Heart left ventricle (tissue), 16 donors: ENCODE results near the gene ALPL. TPM values are rescaled to one million over a fixed set of nuclear protein-coding genes. Genes with fewer than 3 reads are reported as not detected.

Experiments
- ATAC-seq, 4 donors: fragments of 200-7000 bp; cut with Tn5 transposase; one replicate each; pipeline ENCODE4 v1.9.1; 2020 to 2022; ENCODE audit warnings: moderate library complexity in 4 of 4, mild to moderate bottlenecking in 3 of 4, moderate number of reproducible peaks in 1 of 4
- DNase-seq, 5 donors: peaks; one replicate each; pipeline ENCODE4 v3.0.0-alpha.2; 2020
- H3K27ac ChIP-seq, 12 donors: fragments of 200-600 bp; sonication (generic) in 4 of 12; one replicate each; pipeline versions ENCODE4 v1.5.0 to v1.8.0; 2016 to 2022; ENCODE audit warnings: mild to moderate bottlenecking in 2 of 12
- H3K27me3 ChIP-seq, 9 donors: fragments of 200-600 bp; sonication (generic) in 2 of 9; one replicate each; pipeline versions ENCODE4 v1.5.1 to v1.8.0; 2016 to 2022; ENCODE audit warnings: mild to moderate bottlenecking in 3 of 9
- H3K36me3 ChIP-seq, 9 donors: fragments of 200-600 bp; sonication (generic) in 2 of 9; one replicate each; pipeline versions ENCODE4 v1.5.0 to v1.8.0; 2018 to 2022; ENCODE audit warnings: mild to moderate bottlenecking in 2 of 9
- H3K4me1 ChIP-seq, 12 donors: fragments of 200-600 bp; sonication (generic) in 4 of 12; one replicate each; pipeline versions ENCODE4 v1.5.0 to v1.8.0; 2016 to 2022; ENCODE audit warnings: mild to moderate bottlenecking in 3 of 12
- H3K4me3 ChIP-seq, 12 donors: fragments of 200-600 bp; sonication (generic) in 4 of 12; one replicate each; pipeline versions ENCODE4 v1.5.0 to v1.8.0; 2017 to 2022; ENCODE audit warnings: mild to moderate bottlenecking in 9 of 12, moderate library complexity in 4 of 12
- H3K9me3 ChIP-seq, 12 donors: fragments of 200-600 bp; sonication (generic) in 4 of 12; one replicate each; pipeline versions ENCODE4 v1.5.0 to v1.8.0; 2016 to 2022; ENCODE audit warnings: mild to moderate bottlenecking in 1 of 12
- POLR2A ChIP-seq, 2 donors: fragments of 450-650 bp; IDR thresholded peaks; one replicate each; pipeline ENCODE4 v1.6.1; 2017; ENCODE audit warnings: antibody characterized with exemption in 2 of 2, mild to moderate bottlenecking in 2 of 2, moderate library complexity in 2 of 2
- WGBS, 4 donors: extraction: QIAGEN DNeasy Blood & Tissue Kit in 2 of 4; methylation state at CpG; one replicate each; pipeline versions ENCODE4 v1.1.5 to v1.1.7; 2013 to 2018; 5-methylcytosine and 5-hydroxymethylcytosine counted together
- intact Hi-C, 10 donors: fragments of 100-400 bp; cut with DNase I; formaldehyde crosslinking; loops; one replicate each; pipeline versions ENCODE4 v1.11.1 to v1.14.2; 2022
- polyA plus RNA-seq, 2 donors: library from polyadenylated mRNA; stranded (reverse); fragments of 200-250 nt; gene quantifications; one replicate each; pipeline ENCODE4 v1.2.3, GENCODE V29; 2013
- total RNA-seq, 9 donors: library from RNA; depleted of rRNA in 2 of 9; stranded (reverse); fragments of >200 nt in 2 of 9; fragmentation: NEBNext Ultra II Directional in 3 of 9; extraction: Animal tissue kit (Norgen Biotek cat#: 25700) in 3 of 9; gene quantifications; one replicate each; pipeline versions ENCODE4 v1.1.0 to v1.2.4, GENCODE V29; 2016 to 2023
- TF ChIP-seq, protein P1 (sequence below), 12 donors: fragments of 200-600 bp; sonication (generic) in 4 of 12; IDR thresholded peaks; one replicate each; pipeline versions ENCODE4 v1.5.0 to v1.8.0; 2018 to 2022; ENCODE audit warnings: antibody characterized with exemption in 12 of 12, mild to moderate bottlenecking in 5 of 12
- donor health status: ischemic (EF 13 %, LVEDD 7.1; RV severe dilation, severe dysfunction).
- donor health status: healthy with polysubstance abuse.
- donor health status: DM: no; HTN: yes; CAD: no.
- donor health status: DM: no; HTN: no; CAD: no.
- donor health status: ischemic (EF 25% LVEDD 6.9; RV normal size, moderate dysfunction).
- donor health status: ischemic (EF 25% LVEDD 5.7; RV mildly dilated, moderate dysfunction).
- donor health status: healthy.
- donor health status: DM: yes; HTN: yes; CAD: no.
- donor health status: ischemic (EF 35%, LVEDD 5.7; RV mildly dilated, moderate dysfunction).
- donor health status: nonischemic (EF 11% LVEDD 7.7; RV severe dilation, severe dysfunction).
- donor health status: DM: yes; HTN: yes; CAD: no.
- donor health status: PGD.
- donor health status: ischemic (EF 29% LVEDD 5.4; RV normal size, mild dysfunction).
- donor health status: nonischemic (EF 23%, LVEDD 6.1; RV moderate dilation, normal function).

The ALPL gene
- total and polyA plus RNA-seq, 11 donors: 6.3 to 45.8 (median 12.3) TPM

DNA sequence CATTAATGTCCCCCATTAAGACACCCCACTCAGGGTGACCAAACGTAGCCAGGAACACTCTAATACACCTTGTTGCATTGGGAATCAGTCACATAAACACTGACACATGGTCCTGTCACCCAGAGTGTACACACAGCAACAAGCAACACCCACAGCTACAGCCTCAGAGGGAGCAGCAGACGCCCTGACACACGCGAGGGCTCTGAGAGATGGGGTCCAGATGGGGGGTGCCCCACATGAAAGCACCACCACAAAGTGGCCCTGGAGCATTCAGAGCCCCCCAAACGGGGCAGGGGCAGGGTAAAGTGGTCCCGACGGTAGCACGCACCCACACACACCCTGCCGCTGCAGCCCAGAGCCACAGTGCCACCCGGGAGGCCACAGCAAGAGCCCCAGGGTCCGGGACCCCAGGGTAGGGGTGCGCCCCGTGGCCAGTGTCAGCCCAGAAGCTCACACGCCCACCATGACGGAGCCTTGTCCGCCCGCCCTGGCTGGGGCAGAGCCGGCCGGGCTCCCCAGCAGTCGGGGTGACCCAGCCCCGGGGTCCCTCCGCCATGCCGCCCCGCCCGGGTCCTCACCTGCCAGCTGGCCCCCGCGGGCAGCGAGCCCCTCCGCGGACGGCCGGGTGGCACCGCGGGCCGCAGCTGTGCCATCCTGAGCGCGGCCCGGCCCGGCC is 112.7 kb downstream of the ALPL start:
- Histone ChIP-seq H3K9me3 (no peaks in the 10 kb centered on the region), H3K27ac (no peak overlapping the region), H3K36me3 (no peaks in the 10 kb centered on the region), H3K4me1 (peaks cover 0 to 28% (median 4%) of the 10 kb centered on the region in 12 donors), H3K4me3 (peak overlapping the region in 4 of 12 donors; percentile 12 to 46 (median 21)), H3K27me3 (peaks cover 0 to 34% (median 5%) of the 10 kb centered on the region in 9 donors)
- intact Hi-C loops: no loop called here
- no peak for DNase-seq
- TF ChIP-seq POLR2A (IDR thresholded peaks at IDR 0.05): no peak
- TF ChIP-seq, protein P1, sequence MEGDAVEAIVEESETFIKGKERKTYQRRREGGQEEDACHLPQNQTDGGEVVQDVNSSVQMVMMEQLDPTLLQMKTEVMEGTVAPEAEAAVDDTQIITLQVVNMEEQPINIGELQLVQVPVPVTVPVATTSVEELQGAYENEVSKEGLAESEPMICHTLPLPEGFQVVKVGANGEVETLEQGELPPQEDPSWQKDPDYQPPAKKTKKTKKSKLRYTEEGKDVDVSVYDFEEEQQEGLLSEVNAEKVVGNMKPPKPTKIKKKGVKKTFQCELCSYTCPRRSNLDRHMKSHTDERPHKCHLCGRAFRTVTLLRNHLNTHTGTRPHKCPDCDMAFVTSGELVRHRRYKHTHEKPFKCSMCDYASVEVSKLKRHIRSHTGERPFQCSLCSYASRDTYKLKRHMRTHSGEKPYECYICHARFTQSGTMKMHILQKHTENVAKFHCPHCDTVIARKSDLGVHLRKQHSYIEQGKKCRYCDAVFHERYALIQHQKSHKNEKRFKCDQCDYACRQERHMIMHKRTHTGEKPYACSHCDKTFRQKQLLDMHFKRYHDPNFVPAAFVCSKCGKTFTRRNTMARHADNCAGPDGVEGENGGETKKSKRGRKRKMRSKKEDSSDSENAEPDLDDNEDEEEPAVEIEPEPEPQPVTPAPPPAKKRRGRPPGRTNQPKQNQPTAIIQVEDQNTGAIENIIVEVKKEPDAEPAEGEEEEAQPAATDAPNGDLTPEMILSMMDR (IDR thresholded peaks at IDR 0.05): no peak
- 24 to 59% (median 38%) methylated on average over 4 to 39 of the region's 39 CpGs for WGBS, 4 donors
- ATAC-seq: no peak

DNA sequence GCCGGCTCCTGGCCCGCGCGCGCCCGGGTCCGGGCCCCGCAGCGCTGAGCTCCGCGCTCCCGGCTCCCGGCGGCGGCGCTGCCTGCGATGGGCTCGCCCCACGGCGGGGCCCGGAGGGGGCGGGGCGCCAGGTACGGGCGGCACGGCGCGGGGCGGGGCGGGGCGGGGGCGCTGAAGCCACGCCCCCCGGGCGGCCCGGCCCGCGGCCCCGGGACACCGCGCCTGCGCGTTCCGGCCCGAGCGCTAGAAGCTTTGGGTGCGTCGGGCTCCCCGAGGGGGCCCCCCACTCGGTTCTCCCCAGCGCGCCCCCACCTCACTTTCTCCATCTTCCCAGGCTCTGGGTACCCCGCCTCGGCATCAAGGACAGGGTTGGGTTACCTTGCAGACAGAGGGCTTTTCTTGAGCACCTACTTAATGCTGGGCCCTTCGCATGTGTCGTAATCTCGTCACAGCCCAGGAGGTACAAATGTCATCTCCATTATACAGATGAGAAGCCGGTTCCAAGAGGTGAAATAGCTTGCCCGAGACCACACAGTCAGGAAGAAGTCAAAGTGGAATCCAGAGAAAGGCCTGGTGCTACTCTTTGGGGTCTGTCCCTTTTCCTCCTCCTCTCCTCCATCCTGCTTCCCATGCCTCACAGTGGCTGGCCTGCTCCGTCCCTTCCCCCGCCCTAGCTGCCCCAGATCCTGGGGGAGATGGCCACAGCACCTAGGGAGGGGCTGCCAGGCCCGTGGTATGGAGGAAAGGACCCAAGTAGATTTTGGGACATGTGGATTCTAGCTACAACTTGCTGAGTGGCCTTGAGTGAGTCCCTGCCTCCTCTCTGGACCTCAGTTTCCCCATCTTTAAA is 113.5 kb downstream of the ALPL start:
- Histone ChIP-seq H3K4me1 (peaks cover 0 to 28% (median 4%) of the 10 kb centered on the region in 12 donors), H3K27me3 (peaks cover 0 to 34% (median 5%) of the 10 kb centered on the region in 9 donors), H3K9me3 (no peaks in the 10 kb centered on the region), H3K27ac (no peak overlapping the region), H3K36me3 (no peaks in the 10 kb centered on the region), H3K4me3 (peak overlapping the region in 5 of 12 donors; percentile 3 to 46 (median 31))
- 10 to 42% (median 18%) methylated on average over 15 to 62 of the region's 62 CpGs for WGBS, 4 donors
- DNase-seq (no peak), ATAC-seq (peak in 3 of 4 donors; percentile 21 to 47 (median 33))
- intact Hi-C loops: no loop called here
- no peak for TF ChIP-seq POLR2A (IDR thresholded peaks at IDR 0.05)
- TF ChIP-seq, protein P1 (IDR thresholded peaks at IDR 0.05): no peak

DNA sequence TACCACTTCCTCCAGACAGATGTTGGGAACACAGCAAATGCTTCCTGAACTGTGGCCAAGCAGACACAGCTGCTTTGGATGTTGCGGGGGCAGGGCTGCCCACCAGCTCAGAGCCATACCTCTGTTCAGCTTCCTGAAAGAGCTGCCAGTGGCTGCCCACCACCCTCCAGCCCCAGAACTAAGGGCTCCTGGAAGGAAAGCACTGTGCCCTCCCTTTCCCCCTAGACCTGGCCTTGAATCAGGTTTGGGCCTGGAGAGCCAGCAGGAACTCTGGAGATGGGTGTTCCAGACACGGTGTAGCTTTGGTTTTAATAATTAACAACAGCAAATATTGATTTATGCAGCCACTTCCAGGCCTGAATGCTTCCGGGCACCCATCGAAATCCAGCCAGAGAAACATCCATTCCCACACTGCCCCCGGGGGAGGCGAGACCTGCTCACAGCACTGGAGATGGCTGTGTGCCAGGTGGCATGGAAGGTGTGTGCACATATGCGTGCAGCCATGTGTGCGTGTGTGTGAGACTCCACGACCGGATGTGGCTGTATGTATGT is 114.3 kb downstream of the ALPL start:
- H3K4me3 ChIP-seq: no peak overlapping the region
- WGBS, 4 donors: 83 to 87% (median 85%) methylated on average over 10 of the region's 10 CpGs
- H3K9me3 ChIP-seq: no peaks in the 10 kb centered on the region
- peaks cover 0 to 28% (median 4%) of the 10 kb centered on the region in 12 donors for H3K4me1 ChIP-seq
- intact Hi-C loops: no loop called here
- H3K27ac ChIP-seq: no peak overlapping the region
- ATAC-seq (no peak), DNase-seq (no peak)
- H3K27me3 ChIP-seq: peaks cover 0 to 34% (median 5%) of the 10 kb centered on the region in 9 donors
- no peaks in the 10 kb centered on the region for H3K36me3 ChIP-seq
- TF ChIP-seq, protein P1 (IDR thresholded peaks at IDR 0.05): no peak
- no peak for TF ChIP-seq POLR2A (IDR thresholded peaks at IDR 0.05)
